ENCODE results near the gene ATG16L2. TPM values are rescaled to one million over a fixed set of nuclear protein-coding genes. Genes with fewer than 3 reads are reported as not detected.

Gene ATG16L2
- total and polyA plus RNA-seq, 2 donors (not counting 1 experiment from before 2014, with no cell fraction given), result 212 to 350 TPM

- no peak overlapping the region for H3K9ac ChIP-seq (ENCODE audit: low read length)
- Mint-ChIP-seq H3K27ac (no peak overlapping the region), H3K27me3 (no peaks in the 10 kb centered on the region), H3K4me3 (no peak overlapping the region), H3K9me3 (ENCODE audit: insufficient read depth) (no peaks in the 10 kb centered on the region), H3K4me1 (peaks cover 17% of the 10 kb centered on the region)
- CTCF ChIA-PET, result interaction anchor here (0.9 to 3.0 kb wide), 4 partner anchors 10 to 74 kb away, joined by 3 to 15 read pairs (median 4); no protein-coding TSS in a partner anchor
- H3K4me2 ChIP-seq (replicated peaks; ENCODE audit: low read depth, low read length, poor library complexity, severe bottlenecking), result no peak overlapping the region
- no peaks in the 10 kb centered on the region for H3K9me3 ChIP-seq (ENCODE audit: control extremely low read depth in 1 of 3, control insufficient read depth in 2 of 3, insufficient read depth in 1 of 3, low read length in 2 of 3)
- TF ChIP-seq CTCF (IDR thresholded peaks at IDR 0.05) (no peak), EZH2 (IDR thresholded peaks at IDR 0.05; ENCODE audit: borderline replicate concordance, insufficient read depth, low read depth, low read length, poor library complexity, severe bottlenecking) (no peak)
- no peaks in the 10 kb centered on the region for H3K27me3 ChIP-seq (replicated peaks in 1 of 4; ENCODE audit: control extremely low read depth in 1 of 4, control insufficient read depth in 3 of 4, insufficient read depth in 4 of 4, low read length in 3 of 4)
- H3K4me3 ChIP-seq (ENCODE audit: control extremely low read depth in 1 of 5, extremely low read depth in 1 of 5, insufficient read depth in 1 of 5, low read depth in 2 of 5, low read length in 4 of 5), result no peak overlapping the region
- H4K20me1 ChIP-seq (ENCODE audit: control insufficient read depth, insufficient read depth, low read length, poor library complexity, severe bottlenecking), result no peaks in the 10 kb centered on the region
- DNase-seq, result no peak
- H3K4me1 ChIP-seq (ENCODE audit: control insufficient read depth in 2 of 2, insufficient read depth in 2 of 2, low read length in 2 of 2), result peaks cover 12 to 17% of the 10 kb centered on the region in 2 donors
- H3K27ac ChIP-seq (ENCODE audit: low read length in 2 of 2), result no peak overlapping the region
- WGBS (ENCODE audit: insufficient coverage), result 92% methylated on average over 1 of the region's 4 CpGs
- POLR2A ChIA-PET, result interaction anchor here (1.6 kb wide), 1 partner anchor 16 kb away, joined by 4 read pairs; the partner anchor contains the start of gene ATG16L2
- H3K79me2 ChIP-seq (ENCODE audit: control insufficient read depth, insufficient read depth, low read length), result no peaks in the 10 kb centered on the region
- intact Hi-C loops (cut with micrococcal nuclease), result no loop called here
- no peaks in the 10 kb centered on the region for H3K36me3 ChIP-seq (replicated peaks in 1 of 2; ENCODE audit: control extremely low read depth in 1 of 2, control insufficient read depth in 1 of 2, extremely low read depth in 1 of 2, insufficient read depth in 2 of 2, low read length in 1 of 2)
- no peak for ATAC-seq (ENCODE audit: low read depth)
- H2AFZ ChIP-seq (ENCODE audit: insufficient read depth, low read depth, low read length, poor library complexity, severe bottlenecking), result no peak overlapping the region
Measured at GRCh38 chr11:72798361-72798760, 15.8 kb upstream of the ATG16L2 start.

GRCh38 chr11:72799441-72799840, 14.8 kb upstream of the ATG16L2 start:
- no peaks in the 10 kb centered on the region for H3K79me2 ChIP-seq (ENCODE audit: control insufficient read depth, insufficient read depth, low read length)
- no CpG with 5 or more reads among the region's 4 CpGs for WGBS (ENCODE audit: insufficient coverage)
- CTCF ChIA-PET, result interaction anchor here (1.5 to 3.0 kb wide), 2 partner anchors 13 to 75 kb away, joined by 5 to 15 read pairs; no protein-coding TSS in a partner anchor
- ATAC-seq (ENCODE audit: low read depth) (no peak), DNase-seq (no peak)
- H3K27me3 ChIP-seq (replicated peaks in 1 of 4; ENCODE audit: control extremely low read depth in 1 of 4, control insufficient read depth in 3 of 4, insufficient read depth in 4 of 4, low read length in 3 of 4), result no peaks in the 10 kb centered on the region
- no peak overlapping the region for H3K27ac ChIP-seq (ENCODE audit: low read length in 2 of 2)
- H3K9me3 ChIP-seq (ENCODE audit: control extremely low read depth in 1 of 3, control insufficient read depth in 2 of 3, insufficient read depth in 1 of 3, low read length in 2 of 3), result no peaks in the 10 kb centered on the region
- TF ChIP-seq EZH2 (IDR thresholded peaks at IDR 0.05; ENCODE audit: borderline replicate concordance, insufficient read depth, low read depth, low read length, poor library complexity, severe bottlenecking) (no peak), CTCF (IDR thresholded peaks at IDR 0.05) (no peak)
- H4K20me1 ChIP-seq (ENCODE audit: control insufficient read depth, insufficient read depth, low read length, poor library complexity, severe bottlenecking), result no peaks in the 10 kb centered on the region
- POLR2A ChIA-PET, result interaction anchor here (0.7 kb wide), 1 partner anchor 17 kb away, joined by 4 read pairs; no protein-coding TSS in a partner anchor
- H2AFZ ChIP-seq (ENCODE audit: insufficient read depth, low read depth, low read length, poor library complexity, severe bottlenecking), result no peak overlapping the region
- intact Hi-C loops (cut with micrococcal nuclease), result no loop called here
- no peaks in the 10 kb centered on the region for H3K36me3 ChIP-seq (replicated peaks in 1 of 2; ENCODE audit: control extremely low read depth in 1 of 2, control insufficient read depth in 1 of 2, extremely low read depth in 1 of 2, insufficient read depth in 2 of 2, low read length in 1 of 2)
- Mint-ChIP-seq H3K4me1 (peaks cover 8% of the 10 kb centered on the region), H3K4me3 (no peak overlapping the region), H3K9me3 (ENCODE audit: insufficient read depth) (no peaks in the 10 kb centered on the region), H3K27me3 (no peaks in the 10 kb centered on the region), H3K27ac (no peak overlapping the region)
- no peak overlapping the region for H3K4me2 ChIP-seq (replicated peaks; ENCODE audit: low read depth, low read length, poor library complexity, severe bottlenecking)
- H3K9ac ChIP-seq (ENCODE audit: low read length), result no peak overlapping the region
- peaks cover 6 to 11% of the 10 kb centered on the region in 2 donors for H3K4me1 ChIP-seq (ENCODE audit: control insufficient read depth in 2 of 2, insufficient read depth in 2 of 2, low read length in 2 of 2)
- no peak overlapping the region for H3K4me3 ChIP-seq (ENCODE audit: control extremely low read depth in 1 of 5, extremely low read depth in 1 of 5, insufficient read depth in 1 of 5, low read depth in 2 of 5, low read length in 4 of 5)
